Glutamatergic neuron (in vitro differentiated cells): ENCODE measurements around the gene SWAP70. TPM values are rescaled to one million over a fixed set of nuclear protein-coding genes. Genes with fewer than 3 reads are reported as not detected.

Source experiments
- DNase-seq: peaks from one replicate; pipeline ENCODE4 v3.0.0; 2022
- H3K27ac Mint-ChIP-seq: one replicate; pipeline ENCODE4 v1.8.0; 2020; ENCODE audit warnings: mild to moderate bottlenecking, mixed read lengths, inconsistent platforms; ENCODE audit not compliant: unreplicated experiment
- H3K27me3 Mint-ChIP-seq: one replicate; pipeline ENCODE4 v1.8.0; 2020; ENCODE audit warnings: mild to moderate bottlenecking, moderate library complexity, mixed read lengths, inconsistent platforms; ENCODE audit not compliant: unreplicated experiment
- H3K36me3 Mint-ChIP-seq: one replicate; pipeline ENCODE4 v1.8.0; 2020; ENCODE audit warnings: mild to moderate bottlenecking, mixed read lengths, inconsistent platforms; ENCODE audit not compliant: unreplicated experiment
- H3K4me1 Mint-ChIP-seq: one replicate; pipeline ENCODE4 v1.8.0; 2020; ENCODE audit warnings: mild to moderate bottlenecking, low read depth, mixed read lengths, inconsistent platforms; ENCODE audit not compliant: unreplicated experiment
- H3K4me3 Mint-ChIP-seq: one replicate; pipeline ENCODE4 v1.8.0; 2020; ENCODE audit warnings: mild to moderate bottlenecking, mixed read lengths, inconsistent platforms; ENCODE audit not compliant: unreplicated experiment
- H3K9me3 Mint-ChIP-seq: one replicate; pipeline ENCODE4 v1.8.0; 2020; ENCODE audit warnings: mild to moderate bottlenecking, moderate library complexity, mixed read lengths, inconsistent platforms; ENCODE audit not compliant: unreplicated experiment
- total RNA-seq: library from RNA; stranded (reverse); fragmentation: NEBNext Ultra II Directional; extraction: Animal tissue kit (Norgen Biotek cat#: 25700); gene quantifications from one replicate; pipeline ENCODE4 v1.2.1, GENCODE V29; 2021; ENCODE audit not compliant: unreplicated experiment
- TF ChIP-seq, protein P1 (sequence below): fragments of 200-600 bp; sonication (generic); IDR thresholded peaks from one replicate; pipeline ENCODE4 v1.5.0; 2021; ENCODE audit not compliant: partially characterized antibody, unreplicated experiment

Gene SWAP70
- total RNA-seq, 1 donor from 2014 or later, result 8.7 TPM

DNA sequence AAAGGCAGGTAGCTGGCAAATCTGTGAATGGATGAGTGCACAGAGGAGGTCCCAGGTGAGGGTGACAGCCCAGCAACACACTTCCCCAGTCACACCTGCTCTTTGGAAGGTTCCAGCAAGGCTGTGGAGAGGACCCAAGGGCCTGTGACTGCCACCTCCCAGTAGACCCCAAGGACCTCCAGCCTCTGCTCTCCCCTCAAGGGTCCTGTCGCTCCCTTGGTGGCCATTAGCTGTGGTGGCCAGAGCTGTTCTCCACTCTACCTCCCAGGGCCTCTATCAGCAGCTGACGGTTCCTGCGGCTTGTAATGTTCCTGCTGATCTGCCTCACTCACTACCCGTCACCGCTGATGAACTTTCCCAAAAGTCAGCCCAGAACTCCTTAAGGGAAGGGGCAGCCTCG, 93.0 kb downstream of the SWAP70 start:
- peaks cover 2% of the 10 kb centered on the region for H3K27me3 Mint-ChIP-seq
- DNase-seq, result no peak
- TF ChIP-seq, protein P1, sequence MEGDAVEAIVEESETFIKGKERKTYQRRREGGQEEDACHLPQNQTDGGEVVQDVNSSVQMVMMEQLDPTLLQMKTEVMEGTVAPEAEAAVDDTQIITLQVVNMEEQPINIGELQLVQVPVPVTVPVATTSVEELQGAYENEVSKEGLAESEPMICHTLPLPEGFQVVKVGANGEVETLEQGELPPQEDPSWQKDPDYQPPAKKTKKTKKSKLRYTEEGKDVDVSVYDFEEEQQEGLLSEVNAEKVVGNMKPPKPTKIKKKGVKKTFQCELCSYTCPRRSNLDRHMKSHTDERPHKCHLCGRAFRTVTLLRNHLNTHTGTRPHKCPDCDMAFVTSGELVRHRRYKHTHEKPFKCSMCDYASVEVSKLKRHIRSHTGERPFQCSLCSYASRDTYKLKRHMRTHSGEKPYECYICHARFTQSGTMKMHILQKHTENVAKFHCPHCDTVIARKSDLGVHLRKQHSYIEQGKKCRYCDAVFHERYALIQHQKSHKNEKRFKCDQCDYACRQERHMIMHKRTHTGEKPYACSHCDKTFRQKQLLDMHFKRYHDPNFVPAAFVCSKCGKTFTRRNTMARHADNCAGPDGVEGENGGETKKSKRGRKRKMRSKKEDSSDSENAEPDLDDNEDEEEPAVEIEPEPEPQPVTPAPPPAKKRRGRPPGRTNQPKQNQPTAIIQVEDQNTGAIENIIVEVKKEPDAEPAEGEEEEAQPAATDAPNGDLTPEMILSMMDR, result no peak
- peaks cover 8% of the 10 kb centered on the region for H3K4me1 Mint-ChIP-seq
- H3K27ac Mint-ChIP-seq, result no peak overlapping the region
- no peaks in the 10 kb centered on the region for H3K36me3 Mint-ChIP-seq
- H3K4me3 Mint-ChIP-seq, result no peak overlapping the region
- H3K9me3 Mint-ChIP-seq, result no peaks in the 10 kb centered on the region

DNA sequence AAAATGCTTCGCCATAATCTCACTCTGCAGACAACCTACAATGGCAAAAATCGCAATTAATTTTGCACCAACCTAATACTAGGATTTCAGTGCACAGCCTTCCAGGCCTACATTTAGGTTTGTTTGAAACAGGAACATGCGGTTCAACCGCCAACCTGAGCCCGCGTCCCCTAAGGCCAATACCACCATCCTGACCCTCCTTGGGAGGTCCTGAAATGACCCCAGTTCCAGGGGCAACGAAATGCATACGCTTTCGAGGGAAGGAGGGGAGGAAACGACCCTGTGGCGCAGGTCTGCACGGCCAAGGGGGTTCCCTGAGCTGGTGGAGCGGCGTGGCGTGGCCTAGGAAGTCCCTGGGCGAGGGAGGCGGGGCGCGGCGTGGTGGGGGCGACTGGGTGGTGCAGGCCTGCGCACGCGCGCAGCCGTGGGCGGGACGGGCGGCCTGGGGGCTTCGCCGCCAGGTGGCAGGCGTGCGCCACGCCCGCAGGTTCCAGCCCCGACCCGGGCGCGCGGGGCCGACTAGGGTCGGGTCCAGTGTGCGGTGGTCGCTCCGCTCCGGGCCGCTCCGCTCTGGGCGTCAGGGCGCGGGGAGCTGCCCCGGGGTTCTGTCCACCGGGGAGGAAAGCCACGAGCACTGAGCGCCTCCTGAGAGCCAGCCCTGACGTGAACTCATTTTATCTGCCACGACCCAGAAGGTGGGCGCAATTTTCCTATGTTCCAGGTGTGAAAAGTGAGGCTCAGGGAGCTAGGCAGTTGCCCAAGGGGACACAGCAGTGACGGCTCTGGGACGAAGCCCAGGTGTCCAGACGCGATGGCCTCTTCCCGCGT, 94.1 kb downstream of the SWAP70 start:
- peak; percentile 84 for DNase-seq
- Mint-ChIP-seq H3K27ac (peak overlapping the region; percentile 50), H3K36me3 (no peaks in the 10 kb centered on the region), H3K9me3 (no peaks in the 10 kb centered on the region), H3K27me3 (peaks cover 2% of the 10 kb centered on the region), H3K4me3 (peak overlapping the region; percentile 73), H3K4me1 (peaks cover 8% of the 10 kb centered on the region)
- TF ChIP-seq, protein P1, result peak; percentile 90

DNA sequence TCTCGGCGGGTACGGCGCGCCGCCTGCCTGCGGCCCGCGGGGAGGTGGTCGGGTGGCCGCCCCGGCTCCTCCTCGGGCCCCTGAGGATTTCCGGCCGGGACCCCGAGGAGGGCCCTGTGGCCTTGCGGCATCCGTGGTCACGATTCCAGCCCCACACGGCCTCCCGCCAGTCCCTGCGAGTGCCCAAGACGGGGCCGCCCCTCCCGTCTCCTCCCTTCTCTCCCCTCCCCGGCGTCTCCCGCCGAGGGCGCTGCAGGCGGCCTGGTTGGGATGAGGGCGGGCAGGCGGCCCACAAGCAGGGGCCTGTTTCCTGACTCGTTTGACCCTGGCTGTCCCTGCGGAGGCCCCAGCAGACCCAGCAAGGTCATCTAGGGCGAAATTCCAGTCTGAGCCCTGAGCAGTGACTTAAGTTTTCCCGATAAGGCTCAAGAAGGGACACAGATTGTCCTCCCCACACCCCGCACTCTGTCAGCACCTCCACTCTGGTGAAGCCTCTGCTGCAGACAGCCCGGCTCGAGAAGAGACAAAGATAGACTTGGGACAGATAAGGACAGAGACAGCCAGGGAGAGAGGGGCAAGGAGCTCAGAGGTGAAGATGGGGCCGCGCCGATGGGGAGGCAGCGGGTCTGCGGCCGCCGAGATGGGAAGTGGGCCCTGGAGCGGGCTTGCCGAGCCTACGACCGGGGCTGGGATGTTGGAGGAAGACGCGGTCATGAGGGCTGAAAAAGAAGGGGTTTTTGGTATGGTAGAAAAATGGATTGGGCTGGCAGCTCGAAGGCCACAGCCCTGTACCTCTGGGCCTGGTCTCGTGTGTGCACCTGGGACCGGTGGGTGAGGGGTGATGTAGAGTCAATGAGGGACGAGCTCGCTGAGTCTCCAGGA, 95.0 kb downstream of the SWAP70 start:
- Mint-ChIP-seq H3K27me3 (peaks cover 2% of the 10 kb centered on the region), H3K27ac (no peak overlapping the region), H3K4me3 (peak overlapping the region; percentile 67), H3K4me1 (peaks cover 8% of the 10 kb centered on the region), H3K36me3 (no peaks in the 10 kb centered on the region), H3K9me3 (no peaks in the 10 kb centered on the region)
- TF ChIP-seq, protein P1, result no peak
- peak; percentile 64 for DNase-seq

DNA sequence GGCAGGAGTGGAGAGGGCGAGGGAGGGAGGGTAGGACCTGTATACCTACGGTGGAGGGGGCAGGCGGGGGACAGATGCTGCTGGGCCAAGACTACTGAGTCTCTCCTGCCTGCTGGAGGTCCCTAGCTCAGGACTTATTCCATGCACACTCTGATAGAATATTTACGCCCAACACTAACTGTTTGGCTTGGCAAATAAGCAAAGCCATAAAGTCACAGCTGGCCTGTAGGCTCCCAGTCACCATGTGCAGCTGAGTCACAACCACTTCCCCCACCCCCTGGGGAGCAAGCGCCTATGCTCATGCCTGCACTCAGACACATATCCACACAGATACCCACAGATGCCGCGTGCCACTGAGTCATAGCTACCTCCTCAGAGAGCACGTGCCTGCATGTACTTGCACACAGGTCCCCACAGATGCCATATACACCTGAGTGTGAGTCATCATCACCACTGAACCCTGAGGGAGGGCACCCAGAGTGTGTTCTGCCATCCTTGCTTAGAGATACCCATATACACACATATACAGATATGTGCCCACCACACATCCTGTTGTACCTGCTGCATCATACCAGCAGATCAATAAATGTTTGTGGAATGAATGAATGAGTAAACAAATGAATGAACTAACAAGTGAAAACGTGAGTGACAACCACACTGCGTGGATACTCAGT, 95.8 kb downstream of the SWAP70 start:
- Mint-ChIP-seq H3K27ac (no peak overlapping the region), H3K27me3 (peaks cover 5% of the 10 kb centered on the region), H3K9me3 (no peaks in the 10 kb centered on the region), H3K4me3 (peak overlapping the region; percentile 43), H3K36me3 (no peaks in the 10 kb centered on the region), H3K4me1 (peaks cover 8% of the 10 kb centered on the region)
- TF ChIP-seq, protein P1, result no peak
- DNase-seq, result peak; percentile 49
